SK-N-SH (cell line): ENCODE measurements around the gene UST. TPM values are rescaled to one million over a fixed set of nuclear protein-coding genes. Genes with fewer than 3 reads are reported as not detected.

ENCODE experiments used
- CTCF ChIA-PET: fragments of 300-600, 350-600 bp; formaldehyde crosslinking; extraction: SDS; loops from one replicate; lab custom pipeline; 2021; lab: Yijun Ruan, JAX
- POLR2A ChIA-PET: fragments of 350-600 bp; sonication (Branson Sonifier 250); formaldehyde crosslinking; extraction: SDS; loops from one replicate; lab custom pipeline; 2020; ENCODE audit warnings: antibody characterized with exemption, inconsistent platforms; lab: Yijun Ruan, JAX
- DNase-seq: peaks from one replicate; pipeline ENCODE4 v3.0.0; 2012
- H2AFZ ChIP-seq: fragments of 200-600 bp; sonication (generic); 2 replicates; pipeline ENCODE4 v1.8.1; 2016; ENCODE audit warnings: antibody characterized with exemption, mild to moderate bottlenecking, low read depth
- H3F3A ChIP-seq: fragments of 200-600 bp; sonication (generic); replicated peaks from 2 replicates; pipeline ENCODE3; 2016; ENCODE audit warnings: antibody characterized with exemption, mild to moderate bottlenecking; ENCODE audit not compliant: insufficient read depth
- H3K27ac ChIP-seq, 2 experiments: fragments of 200-500 bp in 1 of 2; fragments of 200-600 bp in 1 of 2; sonication (Bioruptor generic) in 1 of 2; sonication (generic), shearing (Covaris generic) in 1 of 2; 2 replicates each; pipeline versions ENCODE4 v1.5.1 to v1.6.1; 2014 to 2016; ENCODE audit warnings: low read depth in 2 of 2, inconsistent platforms in 1 of 2, low read length in 1 of 2, mild to moderate bottlenecking in 1 of 2, mixed read lengths in 1 of 2
- H3K27me3 ChIP-seq: fragments of 200-600 bp; sonication (generic), shearing (Covaris generic); 2 replicates; pipeline ENCODE4 v1.6.1; 2016; ENCODE audit warnings: mixed run types; ENCODE audit not compliant: insufficient read depth
- H3K36me3 ChIP-seq, 2 experiments: fragments of 200-500 bp in 1 of 2; fragments of 200-600 bp in 1 of 2; sonication (Bioruptor generic) in 1 of 2; sonication (generic) in 1 of 2; replicated peaks in 1 of 2; 2 replicates each; pipeline versions ENCODE3 to v1.5.1; 2014 to 2016; ENCODE audit warnings: low read length in 1 of 2, mild to moderate bottlenecking in 1 of 2; ENCODE audit not compliant: insufficient read depth in 2 of 2, control insufficient read depth in 1 of 2
- H3K4me1 ChIP-seq, 2 experiments: fragments of 200-500 bp in 1 of 2; fragments of 200-600 bp in 1 of 2; sonication (Bioruptor generic) in 1 of 2; sonication (generic), shearing (Covaris generic) in 1 of 2; 2 replicates each; pipeline versions ENCODE4 v1.5.1 to v1.6.1; 2014 to 2016; ENCODE audit warnings: low read depth in 1 of 2, low read length in 1 of 2, mixed run types in 1 of 2; ENCODE audit not compliant: insufficient read depth in 2 of 2, control insufficient read depth in 1 of 2
- H3K4me2 ChIP-seq: fragments of 200-600 bp; sonication (generic), shearing (Covaris generic); 2 replicates; pipeline ENCODE4 v1.6.1; 2017; ENCODE audit warnings: mixed run types
- H3K4me3 ChIP-seq, 2 experiments: fragments of 200-500 bp in 1 of 2; fragments of 200-600 bp in 1 of 2; sonication (Bioruptor generic) in 1 of 2; sonication (generic), shearing (Covaris generic) in 1 of 2; 2 replicates each; pipeline versions ENCODE4 v1.5.1 to v1.8.1; 2014 to 2016; ENCODE audit warnings: low read depth in 2 of 2, inconsistent platforms in 1 of 2, low read length in 1 of 2, mild to moderate bottlenecking in 1 of 2, mixed read lengths in 1 of 2, moderate library complexity in 1 of 2
- H3K79me2 ChIP-seq: fragments of 200-600 bp; sonication (generic); 2 replicates; pipeline ENCODE4 v1.8.1; 2017; ENCODE audit warnings: mild to moderate bottlenecking; ENCODE audit not compliant: insufficient read depth
- H3K9ac ChIP-seq: fragments of 200-600 bp; sonication (generic); 2 replicates; pipeline ENCODE4 v1.6.1; 2017; ENCODE audit warnings: mixed run types
- H3K9me2 ChIP-seq: fragments of 200-600 bp; sonication (generic); 2 replicates; pipeline ENCODE4 v1.6.1; 2017; ENCODE audit warnings: mixed run types
- H3K9me3 ChIP-seq: fragments of 200-600 bp; sonication (generic); 2 replicates; pipeline ENCODE4 v1.6.1; 2017; ENCODE audit warnings: mixed run types, mild to moderate bottlenecking, moderate library complexity
- H4K20me1 ChIP-seq: fragments of 200-600 bp; sonication (generic); 2 replicates; pipeline ENCODE4 v1.6.1; 2017; ENCODE audit warnings: mild to moderate bottlenecking, mixed run types; ENCODE audit not compliant: insufficient read depth
- CTCF ChIP-seq: fragments of 200-600 bp; sonication (generic); IDR thresholded peaks from 2 replicates; pipeline ENCODE4 v1.6.1; 2017; ENCODE audit warnings: antibody characterized with exemption, mild to moderate bottlenecking, moderate library complexity
- EP300 ChIP-seq, 2 experiments: IDR thresholded peaks; 2 replicates each; pipeline versions ENCODE4 v1.4.0 to v1.6.1; 2012; ENCODE audit warnings: borderline replicate concordance in 1 of 2, low read depth in 1 of 2, low read length in 1 of 2
- FOSL2 ChIP-seq: IDR thresholded peaks from 2 replicates; pipeline ENCODE4 v1.4.0; 2012; ENCODE audit warnings: low read depth, mild to moderate bottlenecking, moderate library complexity, borderline replicate concordance
- FOXJ3 ChIP-seq: sonication (generic); formaldehyde crosslinking; IDR thresholded peaks from 2 replicates; pipeline ENCODE4 v1.5.1; 2020; ENCODE audit warnings: mild to moderate bottlenecking, missing genetic modification reagents
- IRF3 ChIP-seq: fragments of 150-350 bp; IDR thresholded peaks from 2 replicates; pipeline ENCODE4 v1.6.1; 2016; ENCODE audit warnings: mild to moderate bottlenecking, low read depth, low read length
- MEF2A ChIP-seq: IDR thresholded peaks from 2 replicates; pipeline ENCODE4 v1.4.0; 2012; ENCODE audit warnings: low read depth, borderline replicate concordance
- MXI1 ChIP-seq: IDR thresholded peaks from 2 replicates; pipeline ENCODE4 v1.6.1; 2012; ENCODE audit warnings: mild to moderate bottlenecking, low read depth, low read length, improper control_type of control experiment
- RFX5 ChIP-seq: IDR thresholded peaks from 2 replicates; pipeline ENCODE4 v1.6.1; 2012; ENCODE audit warnings: mild to moderate bottlenecking, improper control_type of control experiment, low read length
- SIN3A ChIP-seq: IDR thresholded peaks from 2 replicates; pipeline ENCODE4 v1.6.1; 2012; ENCODE audit warnings: low read depth, mild to moderate bottlenecking, low read length, moderate library complexity, borderline replicate concordance
- TCF12 ChIP-seq: IDR thresholded peaks from 2 replicates; pipeline ENCODE4 v1.4.0; 2012
- TEAD4 ChIP-seq: IDR thresholded peaks from 2 replicates; pipeline ENCODE4 v1.4.0; 2012; ENCODE audit warnings: mild to moderate bottlenecking, borderline replicate concordance; ENCODE audit not compliant: insufficient read depth
- USF2 ChIP-seq: fragments of 150-350 bp; IDR thresholded peaks from 2 replicates; pipeline ENCODE4 v1.6.1; 2017; ENCODE audit warnings: antibody characterized with exemption, low read length, low read depth, borderline replicate concordance
- ZBTB33 ChIP-seq: IDR thresholded peaks from 2 replicates; pipeline ENCODE4 v1.4.0; 2012; ENCODE audit warnings: low read depth, borderline replicate concordance
- WGBS: methylation state at CpG from one replicate; pipeline ENCODE4 v1.1.6; 2017; ENCODE audit warnings: low lambda C conversion rate; 5-methylcytosine and 5-hydroxymethylcytosine counted together
- polyA plus RNA-seq, 3 experiments: library from polyadenylated mRNA; depleted of rRNA; stranded (reverse); fragments of >200 nt; gene quantifications; 2 replicates each; pipeline ENCODE4 v1.2.3, GENCODE V29; 2012

Gene UST
- polyA plus RNA-seq, 1 of the 3 experiments (the other 2 are of a cell fraction), result 1.7 TPM

GRCh38 chr6:149056777-149057463 lies 310.1 kb downstream of the UST start:
- Histone ChIP-seq H3K27me3 (no peaks in the 10 kb centered on the region), H3K9ac (no peak overlapping the region), H3K9me2 (no peaks in the 10 kb centered on the region), H3F3A (no peaks in the 10 kb centered on the region), H3K27ac (no peak overlapping the region), H3K9me3 (no peaks in the 10 kb centered on the region), H3K4me1 (peaks cover 8 to 21% of the 10 kb centered on the region in 2 experiments; a peak in 2 of 4 replicates), H4K20me1 (no peaks in the 10 kb centered on the region), H3K4me2 (no peak overlapping the region), H3K36me3 (no peaks in the 10 kb centered on the region), H3K79me2 (no peaks in the 10 kb centered on the region), H3K4me3 (no peak overlapping the region), H2AFZ (no peak overlapping the region)
- no peak for DNase-seq
- ChIA-PET CTCF (interaction anchor here (2.7 kb wide), 1 partner anchor 375 kb away, joined by 12 read pairs; no protein-coding TSS in a partner anchor), POLR2A (no interaction called here)
- WGBS, result 91% methylated on average over 4 of the region's 4 CpGs
- no peak for TF ChIP-seq ZBTB33
- TF ChIP-seq MEF2A, result no peak
- TF ChIP-seq IRF3, result no peak
- no peak for TF ChIP-seq SIN3A
- TF ChIP-seq RFX5, result no peak
- TF ChIP-seq FOXJ3 (CRISPR knock-in tag), result no peak
- TF ChIP-seq TEAD4, result no peak
- no peak for TF ChIP-seq FOSL2
- no peak for TF ChIP-seq TCF12
- no peak for TF ChIP-seq MXI1
- TF ChIP-seq EP300 (IDR thresholded peaks at IDR 0.05; ENCODE audit: borderline replicate concordance in 1 of 2, low read depth in 1 of 2, low read length in 1 of 2), result no peak
- no peak for TF ChIP-seq CTCF
- TF ChIP-seq USF2, result no peak
